ENCODE data around the gene POLR3G. TPM values are rescaled to one million over a fixed set of nuclear protein-coding genes. Genes with fewer than 3 reads are reported as not detected.

The POLR3G gene
- total RNA-seq, 3 donors from 2014 or later (not counting 1 experiment from before 2014, with no cell fraction given), result 0.40 to 1.4 (median 0.99) TPM

Other genes with a start within 250 kb of the POLR3G start
- 1 to 10 TPM; 3.2 to 8.5 (median 4.0) TPM for gene CETN3, start 65.1 kb upstream of the POLR3G start, total RNA-seq
- gene MBLAC2, start 93 bp upstream of the POLR3G start, total RNA-seq, result 1 to 10 TPM; 2.9 to 4.8 (median 3.5) TPM
- gene LYSMD3, start 54.7 kb downstream of the POLR3G start, total RNA-seq, result 10 to 100 TPM; 15.2 to 27.9 (median 19.5) TPM
- gene ADGRV1, start 83.9 kb downstream of the POLR3G start, total RNA-seq, result under 1 TPM in 2 of 3 donors, not detected in 1; 0.50 to 0.71 TPM